ENCODE measurements around the gene AURKB.

The AURKB gene

DNA sequence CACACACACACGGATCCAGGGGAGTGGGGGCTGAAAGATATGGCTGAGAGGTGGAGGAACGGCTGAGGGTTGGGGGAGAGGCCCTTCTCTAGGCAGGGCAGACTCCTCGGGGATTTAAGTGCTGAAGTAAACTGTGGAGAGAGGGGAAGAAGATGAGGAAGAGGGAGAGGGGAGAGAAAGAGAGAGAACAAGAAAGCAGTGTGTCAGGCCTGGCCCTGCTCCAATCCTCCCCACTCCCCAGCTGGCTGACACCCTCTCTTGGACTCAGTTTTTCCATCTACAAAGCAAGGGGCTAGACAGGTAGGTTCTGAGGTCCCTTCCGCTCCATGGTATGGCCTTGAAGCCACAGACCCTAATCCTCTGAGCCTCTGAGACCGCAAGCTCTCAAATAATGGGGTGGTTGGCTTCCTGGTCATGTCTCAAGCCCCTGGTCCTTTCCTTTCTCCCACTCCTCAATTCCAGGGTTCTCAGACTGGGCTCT lies 49.6 kb downstream of the AURKB start:
- no peak for FAIRE-seq

DNA sequence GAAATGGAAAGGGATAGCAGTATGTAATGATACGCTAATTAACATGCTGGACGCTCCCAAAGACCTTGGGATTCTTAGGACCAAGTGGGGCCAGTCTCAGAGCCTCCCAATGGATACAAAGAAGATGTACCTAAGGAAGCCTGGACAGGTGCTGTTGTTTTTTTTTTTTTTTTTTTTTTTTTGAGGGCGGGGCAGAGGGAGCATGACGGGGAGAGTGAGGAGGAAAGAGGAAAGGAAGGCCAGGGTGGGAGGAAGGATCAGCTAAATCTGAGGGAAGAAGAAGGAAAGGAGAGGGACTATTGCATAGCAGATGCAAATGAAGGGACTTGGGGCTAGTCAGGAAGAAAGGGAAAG lies 50.2 kb downstream of the AURKB start:
- no peak for FAIRE-seq

DNA sequence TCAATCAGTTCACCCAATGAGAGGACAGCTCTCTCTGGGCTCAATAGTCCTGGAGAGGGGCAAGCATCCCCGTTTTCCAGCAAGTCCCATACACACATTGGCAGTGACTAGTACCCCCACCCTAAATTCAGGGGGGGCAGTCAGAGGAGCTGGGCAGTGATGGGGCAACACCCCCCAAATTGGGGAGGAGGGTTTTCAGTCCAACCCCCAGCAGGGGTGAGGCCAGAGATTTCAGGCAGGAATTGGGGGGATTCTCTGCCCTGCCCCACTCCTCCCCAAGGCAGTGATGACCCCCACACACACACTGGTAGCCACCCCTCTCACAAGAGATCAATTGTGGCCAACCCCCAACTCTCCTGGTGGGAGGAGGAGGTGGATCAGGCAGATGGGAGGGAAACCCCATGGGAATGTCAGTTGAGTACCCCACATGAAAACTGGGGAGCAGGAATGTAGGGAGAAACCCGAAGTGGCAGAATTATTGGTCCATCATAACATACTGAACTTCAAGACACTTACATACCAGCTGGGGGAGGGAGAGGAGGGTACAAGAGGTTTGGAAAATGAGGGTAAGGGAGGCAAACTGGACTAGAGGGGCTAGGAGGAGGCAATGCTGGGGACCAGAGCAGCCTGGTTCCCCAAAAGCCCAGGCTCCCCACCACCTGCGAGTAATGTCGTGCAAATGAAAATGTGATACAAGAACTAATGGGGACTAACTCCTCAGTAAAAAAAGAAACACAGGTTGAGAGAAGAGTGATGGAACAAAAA lies 50.7 kb downstream of the AURKB start:
- FAIRE-seq, result no peak

DNA sequence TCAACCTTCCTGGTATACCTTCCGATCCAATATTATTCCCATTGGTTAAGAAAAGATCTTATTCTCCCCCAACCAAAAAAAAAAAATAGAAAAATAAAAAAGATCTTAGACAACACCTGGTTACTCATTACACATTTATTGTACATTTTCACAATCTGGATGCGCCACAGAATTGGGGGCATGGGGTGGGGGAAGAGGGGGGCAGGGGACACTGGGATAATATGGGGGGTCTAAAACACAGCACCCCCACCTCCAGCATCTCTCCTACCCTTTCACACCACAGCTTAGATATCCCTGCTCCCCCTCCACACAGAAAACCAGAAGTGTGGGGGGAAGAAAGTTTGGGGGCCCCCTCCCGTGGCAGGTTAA lies 51.4 kb downstream of the AURKB start:
- no peak for FAIRE-seq

DNA sequence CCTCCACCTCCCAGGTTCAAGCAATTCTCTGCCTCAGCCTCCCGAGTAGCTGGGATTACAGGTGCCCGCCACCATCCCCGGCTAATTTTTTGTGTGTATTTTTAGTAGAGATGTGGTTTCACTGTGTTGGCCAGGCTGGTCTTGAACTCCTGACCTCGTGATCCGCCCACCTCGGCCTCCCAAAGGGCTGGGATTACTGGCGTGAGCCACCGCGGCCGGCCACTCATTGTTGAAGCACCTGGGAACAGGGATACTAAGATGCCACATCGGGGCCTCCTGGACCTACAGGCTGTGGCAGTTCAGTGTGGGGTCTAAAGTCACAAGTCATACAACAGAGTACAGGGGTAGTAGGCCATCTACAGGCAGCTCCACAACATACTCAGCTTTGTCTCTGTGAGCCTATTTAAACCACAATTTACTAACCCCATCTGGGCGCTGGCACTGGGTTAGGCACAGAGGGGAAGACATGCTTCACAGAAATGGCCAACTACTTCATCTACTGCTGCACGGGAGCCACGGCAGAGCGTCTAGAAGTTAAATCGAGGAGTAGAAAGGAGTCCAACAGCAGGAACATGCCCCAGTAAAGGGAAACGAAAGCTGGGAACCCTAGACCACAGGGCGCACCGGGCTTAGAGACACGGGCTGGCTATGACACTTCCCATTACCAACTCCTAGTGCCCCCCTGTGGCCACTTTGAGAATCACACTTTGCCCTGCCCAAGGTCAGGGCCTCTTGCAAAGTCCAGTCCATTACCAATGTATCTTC lies 51.9 kb downstream of the AURKB start:
- FAIRE-seq, result peak; percentile 93

DNA sequence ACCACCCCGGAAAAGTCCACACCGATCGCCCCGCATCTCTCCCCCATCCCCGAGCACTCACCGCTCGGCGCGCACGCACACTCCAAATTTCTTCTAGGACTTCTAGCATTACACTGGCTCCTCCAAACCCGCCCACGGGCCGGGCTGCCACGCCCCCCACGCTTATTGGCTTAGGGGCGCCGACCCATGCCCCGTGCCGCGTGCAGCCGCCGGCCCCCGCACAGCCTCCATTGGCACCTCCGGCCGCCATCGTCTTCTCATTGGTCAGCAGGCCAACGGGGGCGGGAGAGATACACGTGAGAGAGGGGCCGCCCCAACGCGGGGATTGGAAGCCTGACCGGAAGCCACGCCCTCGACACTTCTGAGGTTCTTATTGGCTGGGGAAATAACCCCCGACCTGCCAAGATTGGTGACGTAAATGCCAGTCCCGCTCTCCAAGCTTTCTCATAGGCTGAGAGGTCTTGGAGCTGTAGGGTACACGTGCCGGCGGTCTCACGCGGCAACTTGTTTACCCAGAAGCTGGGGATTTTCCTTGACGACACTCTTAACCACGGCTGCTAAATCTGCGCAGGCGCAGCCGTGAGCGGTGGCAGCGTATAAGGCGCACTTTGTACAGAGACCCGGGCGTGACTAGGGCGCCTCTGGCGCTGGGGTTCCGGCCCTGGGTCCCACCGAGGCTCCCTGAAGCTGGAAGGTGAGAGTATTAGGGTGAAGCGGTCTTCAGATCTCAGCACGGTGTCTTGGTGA lies 54.0 kb downstream of the AURKB start:
- FAIRE-seq, result peak; percentile 99

DNA sequence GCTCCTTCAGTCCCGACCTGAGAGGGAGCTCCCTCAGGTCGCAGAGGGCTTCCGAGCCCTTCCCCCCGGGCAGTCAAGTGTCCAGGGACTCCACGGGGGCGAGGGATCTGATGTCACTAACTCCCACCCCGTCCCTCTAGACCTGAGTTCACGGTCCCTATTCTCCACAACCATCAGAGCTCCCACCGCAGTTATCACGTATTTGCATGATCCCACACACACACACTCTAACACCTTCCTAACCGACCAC lies 54.5 kb downstream of the AURKB start:
- FAIRE-seq, result no peak

DNA sequence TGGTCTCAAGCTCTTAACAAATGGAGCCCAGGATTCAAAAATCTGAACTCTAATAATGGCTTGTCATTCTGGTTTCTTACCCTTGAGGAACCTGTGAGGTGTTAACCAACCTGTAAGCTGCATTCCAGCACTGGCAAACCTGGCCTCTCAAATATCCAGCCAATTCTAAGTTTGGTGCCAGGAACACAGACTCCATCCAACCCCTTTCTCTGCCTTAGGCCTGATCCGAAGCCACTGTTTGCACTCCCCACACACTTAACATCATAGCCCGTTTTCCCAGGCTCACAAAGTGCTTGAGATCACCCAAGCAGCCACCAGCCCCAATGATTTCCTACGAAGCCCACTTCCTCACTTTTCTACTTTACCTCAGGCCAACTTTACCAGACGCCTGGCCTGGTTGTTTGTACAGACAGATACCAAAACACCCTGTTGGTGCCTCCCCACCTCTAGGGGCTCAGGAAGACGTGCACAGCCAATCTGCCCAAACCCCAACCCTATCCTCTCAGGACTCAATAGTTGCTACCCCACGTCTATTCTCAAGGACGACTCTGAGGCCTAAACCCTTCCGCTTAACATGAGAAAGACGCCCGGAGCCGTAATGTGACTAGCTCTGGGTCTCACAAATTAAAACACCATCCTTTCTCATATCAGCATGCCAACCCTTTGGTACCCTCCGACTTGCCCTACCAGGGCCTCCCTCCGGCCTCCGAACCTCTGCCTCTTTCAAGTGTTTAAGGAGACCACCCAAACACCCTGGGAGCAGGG lies 55.0 kb downstream of the AURKB start:
- FAIRE-seq, result no peak

All from G401.6 (cell line).